EH (cell line): ENCODE results near the gene CRB1.

Source experiments
- DNase-seq: peaks from one replicate; pipeline ENCODE4 v3.0.0-alpha.2; 2015; ENCODE audit warnings: low read depth

Gene CRB1

DNA sequence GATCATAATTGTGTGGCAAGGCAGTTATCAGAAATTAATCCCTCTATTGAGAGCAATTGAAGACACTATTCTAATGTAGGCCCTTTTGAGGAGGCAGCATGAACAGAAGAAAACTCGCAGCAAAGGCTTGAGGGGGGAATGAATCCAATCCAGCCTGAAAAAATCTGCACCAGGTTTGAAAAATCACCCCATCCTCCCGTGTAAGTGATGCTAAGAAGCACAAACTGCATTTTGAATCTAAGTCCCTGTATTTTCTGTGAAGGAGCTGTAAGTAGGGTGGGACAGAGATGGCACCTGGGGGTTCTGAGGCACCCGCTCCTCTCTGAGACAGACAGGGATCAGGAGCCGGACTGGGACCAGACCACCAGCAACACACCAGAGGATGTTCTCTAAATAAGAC, at the start of gene CRB1:
Gene CRB1 (plus strand): TSS at position 241 of the 400 bp plus-strand sequence. CDS start 161 bp downstream, outside the sequence.
- DNase-seq = peak; percentile 7

DNA sequence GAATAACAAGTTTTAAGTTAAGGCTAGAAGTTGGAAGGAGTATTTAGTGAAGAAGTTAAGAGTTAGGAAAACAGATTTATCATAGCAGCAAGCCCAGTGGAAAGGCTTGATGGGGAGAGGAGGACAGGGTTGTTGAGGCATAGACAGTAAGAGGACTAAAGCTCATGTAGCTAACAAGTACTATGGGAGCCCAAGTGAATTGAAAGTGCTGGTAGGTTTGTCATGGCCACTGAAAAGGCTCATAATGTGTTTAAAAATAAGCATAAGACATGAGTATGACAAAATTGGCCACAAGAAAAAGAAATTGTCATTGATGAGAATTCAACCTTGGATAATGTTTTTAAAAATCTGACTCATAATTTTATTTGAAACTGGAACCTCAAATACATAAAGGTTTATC, 49.2 kb upstream of the CRB1 start:
- no peak for DNase-seq

- no peak for DNase-seq
These were observed 45.9 kb upstream of the CRB1 start for GRCh38 chr1:197222025-197222685.

GRCh38 chr1:197222780-197223179, 45.3 kb upstream of the CRB1 start:
- DNase-seq = peak; percentile 3

DNA sequence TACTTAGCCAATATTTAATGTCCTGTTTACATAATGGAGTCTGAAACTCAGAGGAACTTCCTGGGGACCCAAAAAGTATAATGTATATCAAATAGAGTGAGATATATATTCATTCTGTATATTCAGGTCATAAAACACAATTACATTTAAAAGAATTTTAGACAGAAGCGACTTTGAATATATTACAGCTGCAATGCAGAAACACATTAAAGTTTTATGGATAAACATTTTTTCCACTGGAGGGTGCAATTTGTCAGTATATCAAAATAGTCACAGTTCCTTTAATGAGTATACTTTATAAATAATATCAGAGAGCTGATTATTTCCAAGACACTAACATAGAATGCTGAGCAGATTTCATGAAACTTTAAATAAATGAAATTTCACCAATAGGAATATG, 43.9 kb upstream of the CRB1 start:
- DNase-seq = peak; percentile 32

DNA sequence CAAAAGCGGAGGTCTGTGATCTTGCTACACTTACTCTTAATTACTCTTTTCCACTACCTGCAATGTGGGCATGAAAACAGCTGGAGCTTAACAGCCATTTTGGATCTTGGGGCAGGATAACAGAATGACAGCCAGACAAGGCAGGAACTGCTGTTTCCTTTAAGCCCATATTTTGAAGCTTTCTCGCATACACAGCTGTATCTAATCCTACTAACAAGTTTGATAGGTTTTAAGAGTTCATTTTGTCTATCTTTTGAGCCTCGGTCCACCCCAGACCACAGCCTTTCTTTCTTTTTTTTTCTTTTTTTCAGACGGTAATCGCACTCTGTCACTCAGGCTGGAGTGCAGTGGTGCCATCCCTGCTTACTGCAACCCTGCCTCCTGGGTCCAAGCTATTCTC, 42.4 kb upstream of the CRB1 start:
- no peak for DNase-seq

- no peak for DNase-seq
These were observed 33.5 kb upstream of the CRB1 start for GRCh38 chr1:197234581-197234980.

DNA sequence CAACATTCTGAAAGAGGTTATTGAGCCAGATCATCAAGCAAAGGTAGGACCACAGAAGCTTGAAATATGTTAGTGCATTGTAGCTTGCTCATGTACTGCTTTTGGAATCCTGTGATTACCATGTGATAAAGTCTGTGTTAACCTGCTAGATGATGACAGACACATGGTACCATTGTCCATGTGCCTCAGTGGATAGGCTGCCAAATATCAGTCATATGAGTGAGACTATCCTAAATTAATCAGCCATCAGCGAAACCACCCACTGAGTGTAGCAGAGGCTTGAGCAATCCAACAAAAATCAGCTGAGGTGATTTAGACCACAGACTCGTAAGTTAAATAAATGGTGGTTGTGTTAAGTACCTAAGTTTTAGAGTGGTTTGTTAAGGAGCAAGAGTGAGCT, 32.7 kb upstream of the CRB1 start:
- no peak for DNase-seq

GRCh38 chr1:197247465-197247864, 20.6 kb upstream of the CRB1 start:
- no peak for DNase-seq

DNA sequence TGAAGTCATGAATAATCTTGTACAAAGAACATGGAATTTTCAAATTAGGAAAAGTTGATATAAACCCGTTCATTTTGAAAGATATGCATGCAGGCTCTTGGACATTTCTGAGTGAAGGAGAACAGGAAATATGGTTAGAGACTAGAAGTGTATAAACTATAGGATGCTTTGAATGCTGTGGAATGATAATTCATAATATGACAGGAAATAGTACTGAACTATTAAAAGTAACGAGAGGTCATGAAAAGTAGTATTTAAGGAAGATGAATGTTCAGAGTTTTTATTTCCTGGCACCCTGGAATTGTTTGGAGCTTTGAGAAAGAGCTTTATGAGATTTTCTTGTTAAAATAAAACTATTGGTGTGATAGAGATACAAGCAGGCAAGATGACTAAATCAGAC, 18.7 kb upstream of the CRB1 start:
- DNase-seq = peak; percentile 27

- DNase-seq = no peak
These were observed 17.4 kb upstream of the CRB1 start for GRCh38 chr1:197250616-197251015.

DNA sequence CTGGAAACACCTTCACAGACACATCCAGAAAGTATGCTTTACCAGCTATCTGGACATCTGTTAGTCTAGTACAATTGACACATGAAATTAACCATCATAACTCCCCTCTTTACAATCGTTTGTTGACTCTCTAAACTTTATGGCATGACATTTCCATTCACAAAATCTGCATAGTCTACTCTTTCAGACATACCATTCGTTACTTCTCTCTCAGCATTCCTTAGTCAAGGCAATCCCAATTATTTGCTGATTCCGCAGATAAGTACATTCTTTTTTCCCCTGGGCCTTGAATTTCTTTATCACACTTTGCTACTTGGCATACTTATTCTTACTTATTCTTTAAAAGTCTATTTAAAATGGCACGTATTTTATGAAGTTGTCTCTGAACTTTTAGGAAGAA, 15.1 kb upstream of the CRB1 start:
- peak; percentile 8 for DNase-seq

GRCh38 chr1:197254866-197255265, 13.2 kb upstream of the CRB1 start:
- DNase-seq = no peak

GRCh38 chr1:197264936-197265567, 3.0 kb upstream of the CRB1 start:
- DNase-seq = no peak

- no peak for DNase-seq
These were observed 1.0 kb downstream of the CRB1 start for GRCh38 chr1:197269053-197269452.

DNA sequence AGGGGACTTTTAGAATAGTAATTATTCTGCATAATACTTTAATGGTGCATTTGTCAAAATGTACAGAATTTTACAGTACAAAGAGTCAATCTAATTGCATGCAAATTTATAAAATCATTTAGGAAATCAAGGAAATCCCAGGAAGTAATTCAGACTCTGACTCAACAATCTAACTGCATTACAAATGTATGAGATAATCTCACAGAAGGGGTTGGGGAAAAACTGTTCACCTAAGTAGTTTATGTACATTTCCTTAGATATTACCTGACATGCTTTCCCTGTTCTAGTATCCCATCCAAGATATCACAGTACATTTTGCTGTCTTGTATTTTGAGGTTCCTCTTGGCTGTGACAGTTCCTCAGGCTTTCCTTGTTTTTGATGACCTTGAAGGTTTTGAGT, 4.7 kb downstream of the CRB1 start:
- DNase-seq = no peak

GRCh38 chr1:197277166-197277565, 9.1 kb downstream of the CRB1 start:
- peak; percentile 31 for DNase-seq

DNA sequence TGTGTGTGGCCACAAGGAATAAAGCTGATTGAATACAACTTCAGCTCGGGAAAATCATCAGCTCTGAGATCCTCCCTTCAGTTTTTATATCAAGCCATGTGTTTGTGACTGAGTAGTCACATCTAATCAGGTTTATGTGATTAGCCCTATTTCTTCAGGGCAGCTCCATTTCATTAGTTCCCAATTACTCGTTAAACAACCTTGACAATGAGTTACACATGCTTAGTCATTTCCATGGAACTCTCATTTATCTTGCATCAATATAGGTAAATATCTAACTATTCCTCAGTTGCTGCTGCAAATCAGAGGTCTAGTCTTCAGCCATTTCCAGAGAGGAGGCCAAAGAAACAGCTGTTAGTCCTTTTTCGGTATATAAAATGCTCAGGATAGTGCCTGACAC, 16.3 kb downstream of the CRB1 start:
- DNase-seq = no peak

DNA sequence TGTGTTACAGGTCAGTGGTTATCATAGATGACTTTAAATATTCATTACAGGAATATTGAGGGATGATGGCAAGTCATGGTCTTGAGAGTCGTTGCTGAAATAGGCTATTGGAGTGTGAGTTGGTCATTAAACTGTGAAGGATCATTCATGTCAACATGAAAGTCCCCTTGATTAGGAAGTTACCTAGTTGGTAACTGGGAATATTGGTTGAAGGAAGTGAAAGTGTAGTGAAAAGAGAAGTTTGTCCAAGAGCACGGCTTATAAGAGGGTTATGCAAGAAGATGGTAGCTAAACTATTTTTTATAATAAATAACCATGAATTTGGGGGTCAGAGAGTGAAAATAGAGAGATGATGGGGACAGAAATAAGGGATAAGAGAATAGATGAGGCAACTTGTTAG, 16.9 kb downstream of the CRB1 start:
- no peak for DNase-seq

- no peak for DNase-seq
These were observed 17.6 kb downstream of the CRB1 start for GRCh38 chr1:197285526-197286205.

DNA sequence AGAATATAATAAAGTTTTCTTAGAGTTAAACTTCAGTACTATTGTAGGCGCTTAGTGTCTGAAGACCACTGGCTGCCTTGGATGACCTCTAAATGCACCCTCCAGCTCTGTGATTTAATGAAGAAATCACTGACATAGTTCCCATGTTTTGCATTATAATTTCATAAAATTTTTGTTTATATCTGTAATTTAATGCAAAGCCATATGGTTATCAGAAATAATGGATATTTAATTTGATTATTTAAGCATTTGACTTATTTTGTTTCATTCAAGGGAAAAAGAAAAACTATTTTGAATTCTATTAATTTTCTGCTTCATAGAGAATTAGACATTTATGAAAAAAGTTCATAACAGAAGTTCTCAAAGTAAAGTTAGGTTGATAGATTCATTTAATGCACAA, 18.6 kb downstream of the CRB1 start:
- no peak for DNase-seq

DNA sequence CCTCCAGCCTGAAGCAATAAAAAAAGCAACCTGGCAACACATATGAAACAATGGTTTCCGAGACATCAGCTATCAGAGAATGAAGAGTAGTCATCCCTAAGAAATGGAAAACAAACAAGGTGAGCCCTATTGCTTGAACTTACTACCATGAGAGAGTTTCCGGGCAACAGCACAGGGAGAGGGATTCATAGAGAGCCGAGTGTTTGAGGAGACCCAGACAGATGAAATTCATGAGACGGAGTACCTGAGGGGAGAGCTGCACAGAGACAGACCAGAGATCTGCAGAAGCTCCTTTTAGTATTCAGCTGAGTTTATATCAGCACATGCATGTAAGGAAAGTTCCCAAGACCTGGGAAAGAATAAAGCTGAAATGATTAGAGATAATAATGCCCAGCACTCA, 19.8 kb downstream of the CRB1 start:
- no peak for DNase-seq

DNA sequence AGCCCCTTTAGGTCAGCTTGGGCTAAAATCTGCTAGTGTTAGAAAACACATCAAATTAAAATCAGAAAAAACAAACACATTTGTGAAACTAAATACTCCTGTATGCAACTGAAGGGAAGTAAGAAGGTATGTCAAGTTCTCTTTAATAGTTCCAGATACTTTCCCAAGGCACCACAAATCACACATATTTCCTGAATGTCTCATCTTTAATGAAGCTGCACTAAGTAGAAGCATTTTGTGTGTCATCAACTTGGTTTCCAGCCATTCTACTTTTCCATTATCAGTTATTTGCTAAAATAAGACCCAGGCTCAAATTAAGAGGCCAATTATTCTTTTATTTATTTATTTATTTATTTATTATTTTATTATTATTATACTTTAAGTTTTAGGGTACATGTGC, 34.7 kb downstream of the CRB1 start:
- DNase-seq = peak; percentile 86

- DNase-seq = peak; percentile 30
These were observed 35.4 kb downstream of the CRB1 start for GRCh38 chr1:197303463-197303862.
